Measurements from ENCODE around the gene NCKAP1.

NCKAP1 gene

DNA sequence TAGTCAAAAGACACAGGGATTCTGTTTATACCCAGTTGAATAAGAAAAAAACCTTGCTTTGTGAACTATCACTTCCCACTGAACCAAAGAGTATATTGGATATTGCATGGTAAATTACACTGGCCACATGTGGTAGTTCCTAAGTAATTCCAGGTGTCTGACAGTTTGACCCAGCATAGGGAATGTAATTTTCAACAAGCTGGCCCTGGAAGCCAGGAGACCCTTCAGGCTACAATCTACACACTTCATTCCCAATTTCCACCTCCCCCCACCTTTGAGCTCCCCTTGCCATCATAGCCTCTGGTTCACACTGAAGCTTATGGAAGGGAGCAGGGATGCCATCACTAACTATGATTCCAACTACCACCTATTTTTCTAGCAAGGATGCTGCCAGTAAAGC is 174.6 kb downstream of the NCKAP1 start:
- no peak overlapping the region for H3K27ac ChIP-seq

DNA sequence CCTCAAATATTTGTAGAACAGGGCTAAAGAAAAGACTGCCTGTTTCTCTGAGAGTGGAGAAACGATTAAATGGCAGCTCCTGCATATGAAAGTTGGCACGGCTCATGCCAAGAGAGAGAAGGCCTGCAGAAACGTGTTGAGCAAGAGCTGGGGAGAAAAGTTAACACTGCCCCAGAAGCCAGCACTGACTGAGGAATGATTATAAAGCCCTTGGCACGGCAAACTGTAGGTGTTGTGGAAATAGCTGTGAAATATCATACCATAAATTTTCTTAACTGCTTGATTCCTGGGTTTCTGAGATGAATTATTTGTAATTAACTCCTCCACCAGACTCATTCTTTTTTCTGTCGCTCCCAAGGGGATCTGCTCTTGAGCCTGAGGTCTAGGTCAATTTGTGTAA is 176.2 kb downstream of the NCKAP1 start:
- no peak overlapping the region for H3K27ac ChIP-seq
- TF ChIP-seq, protein P1, sequence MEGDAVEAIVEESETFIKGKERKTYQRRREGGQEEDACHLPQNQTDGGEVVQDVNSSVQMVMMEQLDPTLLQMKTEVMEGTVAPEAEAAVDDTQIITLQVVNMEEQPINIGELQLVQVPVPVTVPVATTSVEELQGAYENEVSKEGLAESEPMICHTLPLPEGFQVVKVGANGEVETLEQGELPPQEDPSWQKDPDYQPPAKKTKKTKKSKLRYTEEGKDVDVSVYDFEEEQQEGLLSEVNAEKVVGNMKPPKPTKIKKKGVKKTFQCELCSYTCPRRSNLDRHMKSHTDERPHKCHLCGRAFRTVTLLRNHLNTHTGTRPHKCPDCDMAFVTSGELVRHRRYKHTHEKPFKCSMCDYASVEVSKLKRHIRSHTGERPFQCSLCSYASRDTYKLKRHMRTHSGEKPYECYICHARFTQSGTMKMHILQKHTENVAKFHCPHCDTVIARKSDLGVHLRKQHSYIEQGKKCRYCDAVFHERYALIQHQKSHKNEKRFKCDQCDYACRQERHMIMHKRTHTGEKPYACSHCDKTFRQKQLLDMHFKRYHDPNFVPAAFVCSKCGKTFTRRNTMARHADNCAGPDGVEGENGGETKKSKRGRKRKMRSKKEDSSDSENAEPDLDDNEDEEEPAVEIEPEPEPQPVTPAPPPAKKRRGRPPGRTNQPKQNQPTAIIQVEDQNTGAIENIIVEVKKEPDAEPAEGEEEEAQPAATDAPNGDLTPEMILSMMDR (conservative IDR thresholded peaks at IDR 0.05), result no peak
- TF ChIP-seq ZFX (IDR thresholded peaks at IDR 0.05), result no peak

More for the DNA sequence above, 174.6 kb downstream of the NCKAP1 start:
- no peak for TF ChIP-seq ZFX (IDR thresholded peaks at IDR 0.05)
- TF ChIP-seq, protein P1 (conservative IDR thresholded peaks at IDR 0.05), result no peak

DNA sequence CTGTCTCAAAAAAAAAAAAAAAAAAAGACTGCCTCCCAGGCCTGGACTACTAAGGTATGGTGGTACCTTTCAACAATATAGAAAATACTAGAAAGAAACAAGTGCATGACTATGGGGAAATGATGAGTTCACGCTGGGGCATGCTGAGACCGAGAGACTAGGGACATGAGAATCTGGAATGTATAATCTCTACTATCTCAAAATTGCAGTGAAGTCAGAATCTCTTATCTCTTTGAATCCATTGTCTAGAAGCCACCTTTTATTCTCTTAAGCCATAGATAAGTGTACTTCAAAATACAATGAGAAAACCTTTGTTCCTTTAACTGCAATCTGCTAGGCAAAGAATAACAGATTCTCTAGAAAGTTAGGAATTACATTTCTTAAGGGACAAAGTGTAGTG is 177.4 kb downstream of the NCKAP1 start:
- TF ChIP-seq, protein P1 (conservative IDR thresholded peaks at IDR 0.05), result no peak
- TF ChIP-seq ZFX (IDR thresholded peaks at IDR 0.05), result no peak
- H3K27ac ChIP-seq, result no peak overlapping the region

Measured in C4-2B (cell line).